Caco-2 (cell line): ENCODE measurements around the gene ZDHHC14. TPM values are rescaled to one million over a fixed set of nuclear protein-coding genes. Genes with fewer than 3 reads are reported as not detected.

ENCODE experiments used
- BruUV-seq: library from RNA; stranded (reverse); fragments of 400-500 nt; replicated peaks from 2 replicates; lab custom pipeline; 2021; lab: Mats Ljungman, UMichigan
- CTCF ChIA-PET: fragments of 300-600 bp; sonication (Branson Sonifier 250); formaldehyde crosslinking; loops from one replicate; lab custom pipeline; 2022; ENCODE audit warnings: antibody characterized with exemption; lab: Charles Lee
- POLR2A ChIA-PET: fragments of 300-600 bp; sonication (Branson Sonifier 250); formaldehyde crosslinking; loops from one replicate; lab custom pipeline; 2022; ENCODE audit warnings: antibody characterized with exemption; lab: Charles Lee
- DNase-seq, 2 experiments: peaks; one replicate each; pipeline versions ENCODE4 v3.0.0 to v3.0.0-alpha.2; 2020 to 2022
- H3K27me3 ChIP-seq: replicated peaks from 2 replicates; pipeline ENCODE4 v1.6.0; 2011; ENCODE audit warnings: low read length; ENCODE audit not compliant: control insufficient read depth, insufficient read depth
- H3K36me3 ChIP-seq: 2 replicates; pipeline ENCODE4 v1.5.1; 2011; ENCODE audit warnings: low read length; ENCODE audit not compliant: control insufficient read depth, insufficient read depth
- H3K4me1 ChIP-seq: fragments of 250-450 bp; sonication (Bioruptor Pico); 2 replicates; pipeline ENCODE4 v1.5.1; 2020; ENCODE audit warnings: mild to moderate bottlenecking
- H3K4me3 ChIP-seq: 2 replicates; pipeline ENCODE4 v1.5.1; 2011; ENCODE audit warnings: low read depth, mild to moderate bottlenecking, control low read depth, low read length
- H3K9me3 ChIP-seq: fragments of 250-450 bp; sonication (Bioruptor Pico); 2 replicates; pipeline ENCODE4 v1.5.1; 2020; ENCODE audit warnings: mild to moderate bottlenecking, moderate library complexity
- H3K27ac Mint-ChIP-seq: one replicate; pipeline ENCODE4 v1.8.0; 2022; ENCODE audit warnings: mixed read lengths; ENCODE audit not compliant: unreplicated experiment
- H3K27me3 Mint-ChIP-seq: one replicate; pipeline ENCODE4 v1.8.0; 2022; ENCODE audit warnings: mixed read lengths; ENCODE audit not compliant: insufficient read depth, unreplicated experiment
- H3K36me3 Mint-ChIP-seq: one replicate; pipeline ENCODE4 v1.8.0; 2022; ENCODE audit warnings: mild to moderate bottlenecking, mixed read lengths; ENCODE audit not compliant: insufficient read depth, unreplicated experiment
- H3K4me1 Mint-ChIP-seq: one replicate; pipeline ENCODE4 v1.8.0; 2022; ENCODE audit warnings: low read depth, mixed read lengths; ENCODE audit not compliant: unreplicated experiment
- H3K4me3 Mint-ChIP-seq: one replicate; pipeline ENCODE4 v1.8.0; 2022; ENCODE audit warnings: mild to moderate bottlenecking, moderate library complexity, mixed read lengths; ENCODE audit not compliant: unreplicated experiment
- H3K9me3 Mint-ChIP-seq: one replicate; pipeline ENCODE4 v1.8.0; 2022; ENCODE audit warnings: mixed read lengths; ENCODE audit not compliant: unreplicated experiment
- CTCF ChIP-seq, 2 experiments: fragments of 200-600 bp in 1 of 2; IDR thresholded peaks; 1 replicate in 1 of 2; 2 replicates in 1 of 2; pipeline versions ENCODE4 v1.5.1 to v1.8.0; 2011 to 2022; ENCODE audit warnings: antibody characterized with exemption in 1 of 2, control low read depth in 1 of 2, inconsistent platforms in 1 of 2, low read depth in 1 of 2, low read length in 1 of 2, mild to moderate bottlenecking in 1 of 2, moderate library complexity in 1 of 2; ENCODE audit not compliant: insufficient read depth in 1 of 2, severe bottlenecking in 1 of 2, unreplicated experiment in 1 of 2
- intact Hi-C: fragments of 100-400 bp; cut with micrococcal nuclease; formaldehyde crosslinking; loops from one replicate; pipeline ENCODE4 v1.10.0; 2022; ENCODE audit not compliant: unreplicated experiment
- total RNA-seq: library from RNA; stranded (reverse); gene quantifications from 2 replicates; pipeline ENCODE4 v1.2.3, GENCODE V29; 2022

Gene ZDHHC14
- total RNA-seq, 1 experiment from 2014 or later = 22.1 TPM

DNA sequence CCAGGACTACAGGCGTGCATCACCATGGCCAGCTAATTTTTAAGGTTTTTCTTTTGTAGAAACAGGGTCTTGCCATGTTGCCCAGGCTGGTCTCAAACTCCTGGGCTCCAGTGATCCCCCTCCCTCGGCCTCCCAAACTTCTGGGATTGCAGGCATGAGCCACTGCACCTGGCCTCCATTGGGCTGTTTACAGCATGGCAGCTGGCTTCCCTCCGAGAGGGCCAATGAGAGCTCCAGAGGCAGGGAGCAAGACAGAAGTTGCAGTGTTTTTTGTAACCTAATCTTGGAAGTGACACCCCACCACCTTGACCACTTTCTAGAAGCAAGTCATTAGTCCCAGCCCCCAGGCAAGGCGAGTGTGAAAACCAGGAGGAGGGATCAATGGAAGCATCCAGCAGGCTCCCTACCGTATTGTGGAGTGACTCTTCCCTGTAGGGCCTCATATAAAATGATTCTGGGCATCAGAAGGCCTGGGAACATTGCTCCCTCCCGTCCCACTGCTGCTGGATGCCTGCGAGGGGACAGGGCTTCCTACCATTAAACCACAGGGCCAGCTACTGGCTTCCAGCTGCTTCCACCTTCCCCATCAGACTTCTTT is 144.4 kb downstream of the ZDHHC14 start:
- no TSS peak for BruUV-seq
- H3K9me3 ChIP-seq = 0 out of 2 replicates have a peak, but pooled peaks cover 5% of the 10 kb centered on the region
- ChIA-PET POLR2A (no interaction called here), CTCF (no interaction called here)
- H3K27ac Mint-ChIP-seq = no peak overlapping the region
- H3K27me3 ChIP-seq = no peaks in the 10 kb centered on the region
- H3K4me3 Mint-ChIP-seq = no peak overlapping the region
- peaks cover 8% of the 10 kb centered on the region for H3K36me3 Mint-ChIP-seq
- H3K4me1 ChIP-seq = peaks cover 16% of the 10 kb centered on the region
- TF ChIP-seq CTCF (IDR thresholded peaks at IDR 0.05; ENCODE audit: insufficient read depth in 1 of 2, low read depth in 1 of 2, low read length in 1 of 2, severe bottlenecking in 1 of 2, unreplicated experiment in 1 of 2) = no peak
- intact Hi-C loops = no loop called here
- DNase-seq = no peak
- peaks cover 9% of the 10 kb centered on the region for H3K9me3 Mint-ChIP-seq
- peaks cover 1% of the 10 kb centered on the region for H3K36me3 ChIP-seq
- no peak overlapping the region for H3K4me3 ChIP-seq
- no peaks in the 10 kb centered on the region for H3K27me3 Mint-ChIP-seq
- H3K4me1 Mint-ChIP-seq = peaks cover 26% of the 10 kb centered on the region

DNA sequence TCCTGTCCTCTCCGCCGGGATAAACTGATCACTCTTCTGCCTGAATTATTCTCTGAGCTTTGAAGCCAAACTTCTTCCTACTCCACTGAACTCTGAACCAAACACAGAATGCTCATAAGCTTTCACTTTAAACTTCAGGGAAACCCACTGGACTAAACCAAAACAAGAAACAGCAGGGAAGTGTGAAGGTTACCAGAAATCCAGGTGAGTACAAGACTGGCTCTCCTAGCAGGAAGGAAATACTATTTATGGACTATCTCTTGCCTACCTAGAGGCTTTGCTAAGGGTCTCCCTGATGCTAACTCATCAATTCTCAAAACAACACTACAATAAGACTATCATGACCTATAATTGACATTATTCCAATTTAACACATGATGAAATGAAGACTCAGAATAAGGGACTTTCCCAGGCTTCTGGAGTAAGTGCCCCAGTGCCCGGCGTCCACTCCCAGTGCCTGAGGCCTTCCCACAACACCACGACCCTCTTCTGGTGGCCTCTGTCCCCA is 145.0 kb downstream of the ZDHHC14 start:
- Histone ChIP-seq H3K9me3 (0 out of 2 replicates have a peak, but pooled peaks cover 5% of the 10 kb centered on the region), H3K27me3 (no peaks in the 10 kb centered on the region), H3K4me3 (no peak overlapping the region), H3K4me1 (peaks cover 19% of the 10 kb centered on the region), H3K36me3 (peaks cover 1% of the 10 kb centered on the region)
- peaks cover 9% of the 10 kb centered on the region for H3K9me3 Mint-ChIP-seq
- TF ChIP-seq CTCF (IDR thresholded peaks at IDR 0.05; ENCODE audit: insufficient read depth in 1 of 2, low read depth in 1 of 2, low read length in 1 of 2, severe bottlenecking in 1 of 2, unreplicated experiment in 1 of 2) = no peak
- no TSS peak for BruUV-seq
- no peak overlapping the region for H3K4me3 Mint-ChIP-seq
- CTCF ChIA-PET = no interaction called here
- no peak for DNase-seq
- POLR2A ChIA-PET = no interaction called here
- intact Hi-C loops = no loop called here
- peak overlapping the region; percentile 86 for H3K27ac Mint-ChIP-seq
- H3K36me3 Mint-ChIP-seq = peaks cover 13% of the 10 kb centered on the region
- H3K27me3 Mint-ChIP-seq = no peaks in the 10 kb centered on the region
- peaks cover 26% of the 10 kb centered on the region for H3K4me1 Mint-ChIP-seq

DNA sequence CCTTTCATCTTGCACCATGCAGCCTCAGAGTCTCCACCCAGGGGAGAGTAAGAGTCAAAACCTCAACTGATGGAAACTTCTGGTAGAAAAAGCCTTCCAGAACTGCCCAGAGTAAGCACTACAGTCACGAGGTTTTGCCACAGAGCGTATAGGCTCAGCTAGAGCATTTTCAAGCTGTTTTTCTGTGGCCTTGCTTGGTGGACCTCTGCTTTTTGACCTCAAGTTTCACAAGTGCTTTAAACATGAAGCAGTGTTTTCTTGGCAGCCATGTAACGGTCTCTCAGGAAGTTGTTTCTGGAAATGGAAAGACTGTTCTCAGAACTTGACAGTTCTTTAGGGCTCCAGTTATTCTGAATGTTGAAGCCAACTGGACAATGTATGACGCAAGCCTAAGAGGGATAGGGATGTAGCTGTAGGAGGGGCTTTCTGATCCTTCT is 146.5 kb downstream of the ZDHHC14 start:
- Mint-ChIP-seq H3K27ac (peak overlapping the region; percentile 49), H3K36me3 (peaks cover 21% of the 10 kb centered on the region), H3K4me1 (peaks cover 26% of the 10 kb centered on the region), H3K4me3 (no peak overlapping the region), H3K9me3 (peaks cover 8% of the 10 kb centered on the region), H3K27me3 (no peaks in the 10 kb centered on the region)
- DNase-seq = no peak
- Histone ChIP-seq H3K9me3 (0 out of 2 replicates have a peak, but pooled peaks cover 5% of the 10 kb centered on the region), H3K4me3 (no peak overlapping the region), H3K36me3 (peaks cover 1% of the 10 kb centered on the region), H3K27me3 (no peaks in the 10 kb centered on the region), H3K4me1 (peaks cover 29% of the 10 kb centered on the region)
- TF ChIP-seq CTCF (IDR thresholded peaks at IDR 0.05; ENCODE audit: insufficient read depth in 1 of 2, low read depth in 1 of 2, low read length in 1 of 2, severe bottlenecking in 1 of 2, unreplicated experiment in 1 of 2) = no peak
- ChIA-PET CTCF (interaction anchor here (1.0 kb wide), 2 partner anchors 188 to 213 kb away, joined by 3 read pairs; no protein-coding TSS in a partner anchor), POLR2A (no interaction called here)
- no TSS peak for BruUV-seq
- intact Hi-C loops = no loop called here
